HFFc6 (cell line): ENCODE results near the gene DLX3. TPM values are rescaled to one million over a fixed set of nuclear protein-coding genes. Genes with fewer than 3 reads are reported as not detected.

ENCODE experiments used
- DNase-seq: peaks from one replicate; pipeline ENCODE4 v3.0.0-alpha.2; 2018
- H3K27ac Mint-ChIP-seq: 2 replicates; pipeline ENCODE4 v1.8.0; 2020; ENCODE audit warnings: mild to moderate bottlenecking, mixed read lengths
- H3K27me3 Mint-ChIP-seq: 2 replicates; pipeline ENCODE4 v1.8.0; 2021; ENCODE audit warnings: mild to moderate bottlenecking, moderate library complexity, mixed read lengths; ENCODE audit not compliant: insufficient read depth
- H3K36me3 Mint-ChIP-seq: 2 replicates; pipeline ENCODE4 v1.8.0; 2021; ENCODE audit warnings: low read depth, mixed read lengths
- H3K4me1 Mint-ChIP-seq: 2 replicates; pipeline ENCODE4 v1.8.0; 2020; ENCODE audit warnings: low read depth, mixed read lengths
- H3K4me3 Mint-ChIP-seq: 2 replicates; pipeline ENCODE4 v1.8.0; 2020; ENCODE audit warnings: mild to moderate bottlenecking, moderate library complexity, mixed read lengths
- H3K9me3 Mint-ChIP-seq: 2 replicates; pipeline ENCODE4 v1.8.0; 2020; ENCODE audit warnings: mild to moderate bottlenecking, mixed read lengths
- total RNA-seq, 6 experiments: library from RNA; stranded (reverse); fragmentation: NEBNext Ultra II Directional; extraction: Animal tissue kit (Norgen Biotek cat#: 25700); gene quantifications; 2 replicates in 1 of 6; 3 replicates in 5 of 6; pipeline ENCODE4 v1.2.3, GENCODE V29; 2021
- TF ChIP-seq, protein P1 (sequence below): fragments of 200-600 bp; sonication (generic); IDR thresholded peaks from 2 replicates; pipeline ENCODE4 v1.5.0; 2021; ENCODE audit warnings: antibody characterized with exemption, mild to moderate bottlenecking

DLX3 gene
- total RNA-seq, 6 experiments from 2014 or later = not detected

DNA sequence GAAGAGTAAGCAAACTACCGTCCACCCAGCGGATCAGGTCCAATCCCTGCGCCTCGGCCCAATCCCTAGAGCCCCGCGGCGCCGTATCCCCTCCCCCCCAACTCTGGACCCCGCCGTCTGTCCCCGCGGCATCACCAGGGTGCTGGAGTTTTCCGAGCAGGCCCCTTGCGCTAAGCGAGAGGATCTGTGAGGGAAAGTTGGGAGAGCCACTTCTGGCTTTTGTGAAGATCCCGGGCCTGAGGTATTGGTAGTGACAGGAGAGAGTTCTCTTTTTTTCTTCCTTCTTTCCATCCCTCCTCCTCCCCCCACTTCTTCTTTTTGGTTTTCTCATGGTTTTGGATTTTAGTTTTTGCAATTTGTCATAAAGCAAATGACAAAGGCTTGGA is 29.5 kb downstream of the DLX3 start:
- H3K27me3 Mint-ChIP-seq = peaks cover 70% of the 10 kb centered on the region
- TF ChIP-seq, protein P1, sequence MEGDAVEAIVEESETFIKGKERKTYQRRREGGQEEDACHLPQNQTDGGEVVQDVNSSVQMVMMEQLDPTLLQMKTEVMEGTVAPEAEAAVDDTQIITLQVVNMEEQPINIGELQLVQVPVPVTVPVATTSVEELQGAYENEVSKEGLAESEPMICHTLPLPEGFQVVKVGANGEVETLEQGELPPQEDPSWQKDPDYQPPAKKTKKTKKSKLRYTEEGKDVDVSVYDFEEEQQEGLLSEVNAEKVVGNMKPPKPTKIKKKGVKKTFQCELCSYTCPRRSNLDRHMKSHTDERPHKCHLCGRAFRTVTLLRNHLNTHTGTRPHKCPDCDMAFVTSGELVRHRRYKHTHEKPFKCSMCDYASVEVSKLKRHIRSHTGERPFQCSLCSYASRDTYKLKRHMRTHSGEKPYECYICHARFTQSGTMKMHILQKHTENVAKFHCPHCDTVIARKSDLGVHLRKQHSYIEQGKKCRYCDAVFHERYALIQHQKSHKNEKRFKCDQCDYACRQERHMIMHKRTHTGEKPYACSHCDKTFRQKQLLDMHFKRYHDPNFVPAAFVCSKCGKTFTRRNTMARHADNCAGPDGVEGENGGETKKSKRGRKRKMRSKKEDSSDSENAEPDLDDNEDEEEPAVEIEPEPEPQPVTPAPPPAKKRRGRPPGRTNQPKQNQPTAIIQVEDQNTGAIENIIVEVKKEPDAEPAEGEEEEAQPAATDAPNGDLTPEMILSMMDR = no peak
- H3K4me1 Mint-ChIP-seq = no peaks in the 10 kb centered on the region
- no peak for DNase-seq
- H3K36me3 Mint-ChIP-seq = peaks cover 4% of the 10 kb centered on the region; the same call in 1 of the 2 replicates
- H3K4me3 Mint-ChIP-seq = no peak overlapping the region
- H3K9me3 Mint-ChIP-seq = no peaks in the 10 kb centered on the region
- H3K27ac Mint-ChIP-seq = no peak overlapping the region

DNA sequence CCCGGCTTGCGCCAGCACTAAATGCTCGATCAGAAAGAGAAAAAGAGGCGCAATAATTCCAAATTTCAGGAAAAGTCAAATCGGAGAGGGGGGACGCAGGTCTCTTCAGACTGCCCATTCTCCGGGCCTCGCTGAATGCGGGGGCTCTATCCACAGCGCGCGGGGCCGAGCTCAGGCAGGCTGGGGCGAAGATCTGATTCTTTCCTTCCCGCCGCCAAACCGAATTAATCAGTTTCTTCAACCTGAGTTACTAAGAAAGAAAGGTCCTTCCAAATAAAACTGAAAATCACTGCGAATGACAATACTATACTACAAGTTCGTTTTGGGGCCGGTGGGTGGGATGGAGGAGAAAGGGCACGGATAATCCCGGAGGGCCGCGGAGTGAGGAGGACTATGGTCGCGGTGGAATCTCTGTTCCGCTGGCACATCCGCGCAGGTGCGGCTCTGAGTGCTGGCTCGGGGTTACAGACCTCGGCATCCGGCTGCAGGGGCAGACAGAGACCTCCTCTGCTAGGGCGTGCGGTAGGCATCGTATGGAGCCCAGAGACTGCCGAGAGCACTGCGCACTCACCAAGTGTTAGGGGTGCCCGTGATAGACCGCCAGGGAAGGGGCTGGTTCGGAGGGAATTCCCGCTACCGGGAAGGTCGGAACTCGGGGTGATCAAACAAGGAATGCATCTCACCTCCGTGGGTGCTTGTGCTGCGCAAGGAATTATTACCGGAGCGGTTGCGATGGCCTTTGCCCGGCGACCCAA is 30.1 kb downstream of the DLX3 start:
- Mint-ChIP-seq H3K27me3 (peaks cover 65% of the 10 kb centered on the region), H3K4me1 (no peaks in the 10 kb centered on the region), H3K27ac (no peak overlapping the region), H3K4me3 (no peak overlapping the region), H3K9me3 (no peaks in the 10 kb centered on the region), H3K36me3 (peaks cover 4% of the 10 kb centered on the region; the same call in 1 of the 2 replicates)
- TF ChIP-seq, protein P1 = no peak
- no peak for DNase-seq

DNA sequence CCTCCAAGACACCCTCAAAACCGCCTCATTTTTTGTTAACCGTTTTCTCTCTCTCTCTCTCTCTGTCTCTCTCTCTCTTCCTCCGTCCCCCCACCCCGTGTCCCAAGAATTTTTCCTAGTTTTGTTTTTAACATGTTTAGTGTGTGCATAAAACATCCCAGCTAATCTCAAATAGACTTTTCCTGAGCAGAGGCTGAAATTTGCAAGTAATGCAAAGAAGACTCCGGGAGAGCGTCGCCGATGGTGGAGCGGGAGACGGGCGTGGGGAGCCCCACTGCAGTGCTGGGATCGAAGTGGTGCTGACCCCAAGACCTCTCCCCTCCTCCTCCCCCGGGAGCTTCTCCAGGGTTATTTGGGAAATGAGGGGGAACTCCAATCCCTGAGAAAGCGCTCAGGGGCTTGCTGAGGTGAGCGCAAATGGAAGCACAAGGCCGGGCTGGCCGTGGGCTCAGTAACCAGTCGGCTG is 30.7 kb downstream of the DLX3 start:
- H3K36me3 Mint-ChIP-seq = peaks cover 4% of the 10 kb centered on the region; the same call in 1 of the 2 replicates
- DNase-seq = no peak
- H3K9me3 Mint-ChIP-seq = no peaks in the 10 kb centered on the region
- no peak overlapping the region for H3K27ac Mint-ChIP-seq
- peaks cover under 1% of the 10 kb centered on the region; the same call in 1 of the 2 replicates for H3K4me1 Mint-ChIP-seq
- peaks cover 62% of the 10 kb centered on the region for H3K27me3 Mint-ChIP-seq
- TF ChIP-seq, protein P1 = no peak
- no peak overlapping the region; the same call in 1 of the 2 replicates for H3K4me3 Mint-ChIP-seq

DNA sequence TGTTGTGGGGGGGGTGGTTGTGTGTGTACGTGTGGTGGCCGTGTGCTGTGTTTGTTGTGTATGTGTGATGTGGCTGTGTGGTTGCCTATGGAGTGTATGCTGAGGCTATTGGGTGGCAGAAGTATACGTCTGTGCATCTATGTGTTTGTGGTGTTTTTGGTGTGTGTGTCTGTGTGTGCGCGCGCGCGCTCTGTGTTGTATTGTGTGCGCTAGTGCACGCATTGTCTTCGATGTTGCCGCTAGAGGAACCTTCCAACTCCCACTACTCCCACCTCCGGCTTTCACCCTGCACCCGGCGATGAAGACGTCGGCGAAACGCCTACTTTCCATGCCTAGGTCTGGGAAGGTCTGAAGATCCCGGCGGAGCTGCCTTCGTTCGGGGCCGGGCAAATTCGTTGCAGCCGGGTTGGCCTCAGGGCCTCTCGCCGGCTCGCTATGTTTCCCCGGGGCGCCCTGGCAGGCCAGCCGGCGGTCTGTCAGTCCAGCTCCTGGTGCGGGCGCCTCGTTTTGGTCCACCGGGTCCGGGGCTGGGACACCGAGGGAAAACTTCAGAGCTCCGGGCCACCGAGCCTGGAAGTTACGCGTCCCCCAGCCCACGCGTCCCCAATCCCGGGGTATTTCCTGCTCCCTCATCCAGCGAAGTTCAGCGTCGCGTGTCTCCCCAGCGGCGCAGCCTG is 31.3 kb downstream of the DLX3 start:
- peaks cover 4% of the 10 kb centered on the region; the same call in 1 of the 2 replicates for H3K36me3 Mint-ChIP-seq
- H3K27ac Mint-ChIP-seq = no peak overlapping the region
- no peak for DNase-seq
- no peaks in the 10 kb centered on the region for H3K9me3 Mint-ChIP-seq
- peaks cover 6% of the 10 kb centered on the region for H3K4me1 Mint-ChIP-seq
- H3K4me3 Mint-ChIP-seq = no peak overlapping the region
- TF ChIP-seq, protein P1 = no peak
- peaks cover 59% of the 10 kb centered on the region for H3K27me3 Mint-ChIP-seq

DNA sequence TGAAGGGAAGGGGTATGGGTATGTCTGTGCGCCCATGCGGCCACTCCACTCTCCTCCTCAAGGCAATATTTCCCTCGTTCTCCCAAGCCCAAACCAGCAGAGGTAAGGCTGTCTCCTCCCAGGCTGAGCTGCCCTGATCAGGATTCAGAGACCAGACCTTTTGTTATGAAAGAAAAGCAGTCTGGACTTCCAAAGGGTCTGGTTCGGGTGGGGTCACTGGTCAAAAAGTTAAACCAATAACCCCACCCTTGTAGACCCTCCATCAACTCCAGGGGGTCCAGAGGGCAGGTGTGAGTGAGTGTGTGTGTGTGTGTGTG is 31.8 kb downstream of the DLX3 start:
- Mint-ChIP-seq H3K9me3 (no peaks in the 10 kb centered on the region), H3K4me3 (no peak overlapping the region), H3K36me3 (peaks cover 4% of the 10 kb centered on the region; the same call in 1 of the 2 replicates), H3K27me3 (peaks cover 58% of the 10 kb centered on the region), H3K27ac (no peak overlapping the region), H3K4me1 (peaks cover 7% of the 10 kb centered on the region)
- TF ChIP-seq, protein P1 = no peak
- no peak for DNase-seq
